MM.1S (cell line): ENCODE data around the gene VCL.

ENCODE experiments used
- CTCF ChIP-seq: fragments of 300-600 bp; sonication (generic); IDR thresholded peaks from 2 replicates; pipeline ENCODE4 v1.5.1; 2016; ENCODE audit warnings: antibody characterized with exemption, low read length, mixed read lengths
- EZH2 ChIP-seq: fragments of 300-600 bp; sonication (generic); optimal IDR thresholded peaks from 2 replicates; pipeline ENCODE3; 2017; ENCODE audit warnings: low read depth, mild to moderate bottlenecking, antibody characterized with exemption, low read length, mixed read lengths

- TF ChIP-seq CTCF (no peak), EZH2 (no peak)
Observed at GRCh38 chr10:74034301-74034700, 36.4 kb downstream of the VCL start.
